NOMO-1 treated with DMSO at 0.1 percent for 48 hours (cell line): ENCODE results near the gene CDSN.
"Not testable (repeated sequence)": the region's sequence is repeated elsewhere in the genome, so short reads cannot be mapped to it uniquely, and the experiment has no call there.

ENCODE experiments used
- DNase-seq: peaks from one replicate; lab custom pipeline; 2025; ENCODE audit not compliant: unreplicated experiment; lab: John Stamatoyannopoulos, UW

CDSN gene, protein sequence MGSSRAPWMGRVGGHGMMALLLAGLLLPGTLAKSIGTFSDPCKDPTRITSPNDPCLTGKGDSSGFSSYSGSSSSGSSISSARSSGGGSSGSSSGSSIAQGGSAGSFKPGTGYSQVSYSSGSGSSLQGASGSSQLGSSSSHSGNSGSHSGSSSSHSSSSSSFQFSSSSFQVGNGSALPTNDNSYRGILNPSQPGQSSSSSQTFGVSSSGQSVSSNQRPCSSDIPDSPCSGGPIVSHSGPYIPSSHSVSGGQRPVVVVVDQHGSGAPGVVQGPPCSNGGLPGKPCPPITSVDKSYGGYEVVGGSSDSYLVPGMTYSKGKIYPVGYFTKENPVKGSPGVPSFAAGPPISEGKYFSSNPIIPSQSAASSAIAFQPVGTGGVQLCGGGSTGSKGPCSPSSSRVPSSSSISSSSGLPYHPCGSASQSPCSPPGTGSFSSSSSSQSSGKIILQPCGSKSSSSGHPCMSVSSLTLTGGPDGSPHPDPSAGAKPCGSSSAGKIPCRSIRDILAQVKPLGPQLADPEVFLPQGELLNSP

GRCh38 chr6:31120151-31120915, at the start of gene CDSN:
CDSN (minus strand) TSS chr6:31120446; CDS start chr6:31120419, 27 bp downstream.
- no peak for DNase-seq

DNA sequence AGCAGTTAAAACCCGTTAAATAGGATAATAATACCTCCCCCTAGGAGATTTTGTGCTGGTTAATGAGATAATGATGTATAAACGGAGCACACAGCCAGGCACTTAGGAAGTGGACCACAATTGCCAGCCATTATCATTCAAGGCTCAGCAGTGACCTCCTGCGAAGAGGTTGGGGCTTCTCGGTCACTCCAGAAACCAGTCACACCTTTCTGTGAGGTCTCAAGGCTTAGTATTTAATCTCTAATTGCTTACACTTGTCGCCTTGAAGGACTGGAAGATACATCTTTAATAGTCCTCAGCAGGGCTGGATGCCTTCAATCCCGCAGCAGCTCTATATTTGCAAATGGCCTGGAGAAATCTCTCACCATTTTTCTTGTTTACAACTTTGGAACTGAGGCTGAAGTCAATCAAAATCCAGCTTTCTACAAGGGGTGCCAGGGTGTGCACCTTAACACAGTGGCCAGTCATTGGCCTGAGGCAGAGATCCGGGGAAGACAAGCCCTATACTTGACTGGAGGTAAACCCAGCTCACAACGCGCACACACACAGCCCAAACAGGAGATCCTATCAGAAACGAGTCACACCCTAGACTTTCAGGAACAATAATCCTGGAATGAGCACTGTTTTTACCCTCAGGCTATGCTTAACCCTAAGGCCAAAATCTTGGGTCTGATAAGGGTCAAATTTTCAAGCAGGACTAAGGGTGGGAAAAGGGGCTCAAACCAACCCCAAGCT, 49.0 kb upstream of the CDSN start:
- DNase-seq: no peak

DNA sequence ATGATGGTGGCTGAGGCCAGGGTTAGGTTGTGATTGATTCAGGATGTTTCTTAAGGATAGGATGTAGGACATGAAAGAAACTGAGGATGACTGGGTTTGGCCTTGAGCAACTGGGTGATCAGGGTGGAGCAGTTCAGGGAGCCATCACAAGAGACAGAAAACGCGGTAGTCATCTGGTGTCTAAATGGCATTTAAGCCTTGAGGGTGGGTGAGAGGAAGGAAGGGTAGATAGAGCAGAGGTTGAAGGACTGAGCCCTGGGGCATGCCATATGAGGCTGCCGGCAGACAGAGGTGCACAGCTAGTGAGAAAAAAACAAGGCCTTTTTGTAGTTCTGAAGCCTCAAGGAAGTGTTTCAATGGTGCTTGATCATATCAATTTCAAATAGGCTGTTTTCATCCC, 48.4 kb upstream of the CDSN start:
- no peak for DNase-seq

- no peak for DNase-seq
Observed at GRCh38 chr6:31165986-31166385, 45.7 kb upstream of the CDSN start.

DNA sequence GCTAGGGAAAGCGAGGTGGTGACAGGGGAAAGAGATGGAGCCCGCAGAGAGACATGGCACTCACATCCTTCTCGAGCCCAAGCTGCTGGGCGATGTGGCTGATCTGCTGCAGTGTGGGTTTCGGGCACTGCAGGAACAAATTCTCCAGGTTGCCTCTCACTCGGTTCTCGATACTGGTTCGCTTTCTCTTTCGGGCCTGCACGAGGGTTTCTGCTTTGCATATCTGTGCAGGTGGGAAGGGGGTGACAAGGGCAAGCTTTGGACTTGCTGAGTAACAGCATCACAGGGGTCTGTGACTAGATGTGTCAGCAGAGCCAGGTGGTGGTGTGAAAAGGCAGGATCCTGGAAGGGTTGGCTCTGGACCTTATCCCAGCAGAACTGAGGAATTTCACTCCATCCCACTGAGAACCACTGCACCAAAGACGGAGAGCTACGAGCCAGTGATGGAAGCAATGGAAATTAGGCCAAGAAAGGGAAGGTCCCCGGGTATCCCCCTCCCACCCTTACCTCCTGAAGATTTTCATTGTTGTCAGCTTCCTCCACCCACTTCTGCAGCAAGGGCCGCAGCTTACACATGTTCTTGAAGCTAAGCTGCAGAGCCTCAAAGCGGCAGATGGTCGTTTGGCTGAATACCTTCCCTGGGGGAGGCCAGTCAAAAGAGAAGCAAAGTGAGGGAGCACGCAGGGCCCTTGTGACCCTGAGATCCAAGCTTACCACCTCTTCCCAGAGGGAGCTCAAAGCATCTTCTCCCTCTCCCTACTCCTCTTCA, 45.0 kb upstream of the CDSN start:
- not testable (repeated sequence) for DNase-seq

DNA sequence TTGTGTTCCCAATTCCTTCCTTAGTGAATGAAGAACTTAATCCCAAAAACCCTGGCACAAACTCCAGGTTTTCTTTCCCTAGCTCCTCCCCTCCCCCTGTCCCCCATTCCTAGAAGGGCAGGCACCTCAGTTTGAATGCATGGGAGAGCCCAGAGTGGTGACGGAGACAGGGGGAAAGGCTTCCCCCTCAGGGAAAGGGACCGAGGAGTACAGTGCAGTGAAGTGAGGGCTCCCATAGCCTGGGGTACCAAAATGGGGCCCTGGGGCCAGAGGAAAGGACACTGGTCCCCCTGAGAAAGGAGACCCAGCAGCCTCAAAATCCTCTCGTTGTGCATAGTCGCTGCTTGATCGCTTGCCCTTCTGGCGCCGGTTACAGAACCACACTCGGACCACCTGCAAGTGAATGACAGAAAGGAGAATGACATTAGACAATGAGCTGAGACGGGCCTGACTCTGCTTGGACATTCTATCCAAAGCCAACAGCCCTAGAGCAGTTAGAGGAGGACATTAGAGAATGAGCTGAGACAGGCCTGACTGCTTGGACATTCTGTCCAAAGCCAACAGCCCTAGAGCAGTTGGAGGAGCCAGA, 44.3 kb upstream of the CDSN start:
- DNase-seq: not testable (repeated sequence)

- no peak for DNase-seq
Observed at GRCh38 chr6:31163922-31164321, 43.7 kb upstream of the CDSN start.

GRCh38 chr6:31162463-31163165, 42.4 kb upstream of the CDSN start:
- DNase-seq: no peak

GRCh38 chr6:31161216-31162126, 41.2 kb upstream of the CDSN start:
- DNase-seq: no peak

DNA sequence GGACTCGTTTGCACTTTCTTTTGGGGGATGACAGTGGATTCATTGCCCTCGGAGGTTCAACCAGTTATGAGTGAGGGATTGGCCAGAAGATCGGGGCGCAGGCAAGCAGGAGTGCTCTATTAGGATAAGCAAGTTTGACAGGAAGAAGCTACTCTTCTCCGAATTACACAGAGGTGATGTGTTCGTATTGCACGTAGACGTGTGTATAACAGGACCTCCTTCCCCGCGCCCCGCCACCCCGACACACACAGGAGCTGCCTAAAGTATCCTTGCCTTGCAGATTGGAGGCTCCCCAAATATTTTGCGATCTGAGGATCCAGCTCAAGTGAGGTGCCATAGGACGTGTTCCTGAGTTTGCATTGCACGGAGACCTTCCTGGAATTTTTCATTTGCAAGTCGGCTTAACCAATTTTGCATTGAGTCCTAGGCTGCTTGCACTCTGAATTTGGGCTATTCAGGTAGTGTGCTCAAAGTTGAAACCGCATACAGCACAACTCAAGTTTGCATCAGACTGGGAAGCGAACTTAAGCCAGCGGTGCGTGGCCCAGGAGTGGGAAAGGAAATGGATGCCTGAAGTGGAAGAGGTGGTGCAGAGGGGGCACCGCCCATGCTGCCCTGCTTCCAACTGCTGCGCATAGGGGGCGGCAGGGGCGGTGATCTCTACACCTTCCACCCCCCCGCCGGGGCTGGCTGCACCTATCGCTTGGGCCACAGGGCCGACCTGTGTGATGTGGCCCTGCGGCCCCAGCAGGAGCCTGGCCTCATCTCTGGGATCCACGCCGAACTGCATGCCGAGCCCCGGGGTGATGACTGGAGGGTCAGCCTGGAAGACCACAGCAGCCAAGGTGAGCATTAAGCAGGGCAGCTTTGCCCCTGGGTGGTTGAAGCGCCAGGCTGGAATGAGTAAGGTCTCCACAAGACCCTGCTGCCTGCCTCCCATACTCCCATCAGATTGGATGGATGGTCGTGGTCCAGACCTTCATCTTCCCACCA, 38.9 kb upstream of the CDSN start:
- DNase-seq: peak; percentile 46

DNA sequence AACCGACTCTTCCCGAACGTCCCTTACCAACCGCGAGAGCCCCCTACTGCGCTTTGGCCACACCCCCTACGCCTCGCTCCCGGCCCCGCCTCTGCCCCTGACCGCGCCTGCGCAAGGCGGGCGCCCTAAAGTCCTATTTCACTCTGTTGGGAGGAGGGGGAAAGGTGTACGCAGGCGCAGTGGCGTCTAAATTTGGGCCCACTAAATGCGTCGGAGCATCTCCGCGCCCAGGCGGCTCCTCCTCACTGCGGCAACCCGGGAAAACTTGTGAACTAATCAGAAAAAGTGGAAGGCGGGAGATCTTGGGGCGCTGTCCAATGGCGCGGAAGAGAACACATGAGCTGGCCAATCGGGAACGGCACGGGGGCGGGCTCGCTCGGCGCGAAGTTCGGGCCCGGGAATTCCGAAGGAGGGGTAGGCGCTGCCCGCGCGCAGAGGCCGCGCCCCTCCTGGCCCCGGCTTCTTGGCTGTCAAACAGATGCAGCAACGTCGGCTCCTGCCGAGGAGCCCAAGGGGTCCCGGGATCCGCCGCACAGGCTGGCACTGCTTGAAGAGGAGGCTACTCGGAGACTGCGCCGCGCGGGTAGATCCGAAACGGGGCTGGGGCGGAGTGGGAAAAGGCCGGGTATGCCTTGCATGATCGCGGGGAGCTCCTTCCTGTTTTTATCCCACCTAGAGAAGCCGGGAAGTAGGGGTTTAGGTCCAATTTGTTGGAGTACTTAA, 38.1 kb upstream of the CDSN start, which contains the start of gene TCF19:
Gene TCF19, plus strand, starts transcription at position 450 of the 723 bp plus-strand sequence. CDS start 881 bp downstream, outside the sequence.
- DNase-seq: peak; percentile 97

DNA sequence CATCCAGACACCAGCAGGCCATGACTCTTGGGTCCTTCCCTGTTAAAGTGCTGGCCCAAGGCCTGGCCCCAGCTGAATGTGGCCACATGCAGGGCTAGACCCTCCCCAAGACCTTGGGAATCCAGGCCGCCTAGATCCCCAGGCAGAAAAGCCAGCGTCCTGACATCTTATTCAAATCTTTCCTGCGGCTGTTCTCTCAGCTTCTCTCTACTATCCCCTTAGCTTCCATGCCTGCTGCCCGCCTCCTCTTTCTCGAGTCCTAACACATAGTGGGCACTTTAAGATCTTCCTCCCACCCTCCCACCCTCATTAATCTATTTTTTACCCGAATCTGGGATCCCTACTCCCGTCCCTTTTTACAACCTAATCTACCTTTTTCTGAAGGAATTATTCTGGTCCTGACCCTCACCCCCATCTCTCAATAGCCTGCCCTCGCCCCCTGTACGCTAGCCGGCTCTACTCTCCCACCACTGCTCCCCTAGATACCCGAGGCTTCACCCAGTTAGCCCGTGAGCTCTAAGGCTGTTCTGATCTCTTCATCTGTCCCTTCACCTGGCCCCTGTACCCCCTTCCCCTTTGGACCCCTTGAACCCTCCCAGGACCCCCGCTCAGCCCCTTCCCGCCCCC, 37.4 kb upstream of the CDSN start, which contains the start of gene CCHCR1:
Gene CCHCR1, minus strand, starts transcription at position 290 of the 627 bp plus-strand sequence. Its CDS starts 202 bp downstream, at position 88.
- DNase-seq: no peak

GRCh38 chr6:31156641-31157040, 36.4 kb upstream of the CDSN start:
- DNase-seq: no peak

DNA sequence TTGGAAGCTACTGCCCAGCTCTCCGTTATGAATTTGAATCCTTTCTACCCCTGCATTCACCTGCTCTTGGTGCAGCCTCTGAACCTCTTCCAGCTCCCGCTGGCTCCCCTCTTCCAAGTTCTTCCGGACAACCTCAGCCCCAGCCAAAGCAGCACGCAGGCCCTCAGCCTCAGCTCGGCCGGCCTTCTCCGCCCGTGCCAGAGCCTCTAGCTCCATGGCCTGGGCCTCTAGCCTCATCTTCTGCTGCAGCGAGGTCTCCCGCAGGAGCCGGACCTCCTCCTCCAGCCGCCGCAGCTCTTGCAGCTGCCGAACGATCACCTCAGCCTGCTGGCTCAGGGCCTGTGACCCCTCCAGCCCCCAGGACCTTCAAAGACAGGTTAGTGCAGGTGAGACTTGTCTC, 34.2 kb upstream of the CDSN start:
- DNase-seq: no peak

- no peak for DNase-seq
Observed at GRCh38 chr6:31152781-31153180, 32.5 kb upstream of the CDSN start.
